GM18867 (cell line): ENCODE data around the gene NAT9.

Experiments used
- ATAC-seq: cut with Tn5 transposase; IDR thresholded peaks from one replicate; pipeline ENCODE4 v1.9.1; 2021; ENCODE audit warnings: mild to moderate bottlenecking, moderate library complexity; ENCODE audit not compliant: unreplicated experiment

The NAT9 gene

DNA sequence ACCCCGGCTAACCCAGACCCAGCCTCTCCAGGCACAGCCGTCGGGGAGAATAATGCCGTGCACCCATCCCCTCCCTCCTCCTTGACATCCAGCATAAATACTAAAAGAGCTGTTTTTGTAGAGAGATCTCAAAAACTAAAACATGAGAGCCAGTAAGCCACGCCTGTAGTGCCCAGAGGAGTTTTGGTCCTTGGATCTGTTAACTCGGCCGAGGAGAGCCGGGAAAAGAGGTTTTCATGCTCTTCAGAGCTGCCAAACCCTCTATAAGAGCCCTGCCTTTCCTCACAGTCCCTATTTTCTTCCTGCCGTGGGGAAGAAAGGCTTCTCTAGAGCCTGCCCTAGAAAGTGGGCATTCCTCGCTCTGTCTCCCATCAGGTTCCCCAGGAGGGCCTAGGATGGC is 30.2 kb upstream of the NAT9 start:
- no peak for ATAC-seq

DNA sequence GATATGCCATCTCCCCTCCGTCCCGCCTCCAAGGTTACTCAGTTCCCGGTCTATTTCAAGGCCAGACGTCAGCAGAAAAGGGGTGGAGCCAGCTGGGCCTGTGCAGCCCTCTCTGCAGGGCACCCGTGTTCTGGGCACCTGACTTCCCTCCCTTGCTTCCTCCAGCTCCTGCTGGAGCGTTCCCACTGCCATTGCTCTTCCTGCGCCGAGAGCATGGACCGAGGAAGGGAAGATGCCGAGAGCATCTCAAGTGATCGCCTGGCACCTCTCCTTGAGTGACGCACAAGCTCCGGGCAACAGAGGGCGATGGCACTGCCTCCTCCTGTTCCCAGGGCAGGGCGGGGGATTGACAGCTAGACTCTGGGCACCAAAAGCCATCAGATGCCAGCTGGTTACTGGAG is 29.4 kb upstream of the NAT9 start:
- ATAC-seq = no peak

DNA sequence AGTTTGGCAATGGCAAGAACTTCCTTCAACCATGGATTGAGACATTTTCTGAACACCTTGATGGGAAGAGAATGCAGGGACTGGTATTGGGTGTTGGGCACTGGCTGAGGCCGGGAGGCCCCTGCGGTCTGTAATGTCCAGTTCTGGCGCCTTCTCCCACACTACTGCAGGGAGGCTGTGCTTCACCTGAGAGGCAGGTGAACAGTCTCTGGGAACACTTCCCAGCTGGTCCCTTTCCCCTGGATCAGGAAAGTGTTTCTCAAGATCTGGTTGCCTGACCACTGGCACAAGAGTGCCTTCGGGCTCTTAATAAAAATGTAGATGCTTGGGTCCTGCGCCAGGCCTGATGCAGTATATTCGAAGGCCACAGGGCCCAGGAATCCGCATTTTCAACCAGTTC is 28.5 kb upstream of the NAT9 start:
- ATAC-seq = no peak

DNA sequence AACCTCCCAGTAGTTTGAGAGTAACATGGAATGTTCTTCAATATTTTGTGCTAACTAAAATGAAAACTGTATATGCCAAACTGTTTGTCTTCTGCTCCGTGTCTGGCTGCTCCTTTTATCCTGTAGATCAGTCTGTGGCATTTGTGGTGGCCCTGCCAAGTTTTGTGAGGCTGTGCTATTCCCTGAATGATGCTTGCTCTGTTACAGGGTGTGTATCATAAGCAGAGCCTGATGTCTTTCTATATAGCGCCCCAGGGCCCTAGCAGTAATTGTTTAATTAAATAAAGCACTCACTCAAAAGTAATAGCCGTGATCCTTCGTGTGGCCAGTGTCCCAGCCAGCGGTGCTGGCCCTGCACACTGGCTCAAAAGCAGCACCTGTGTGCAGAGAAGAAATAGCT is 27.8 kb upstream of the NAT9 start:
- ATAC-seq = no peak

DNA sequence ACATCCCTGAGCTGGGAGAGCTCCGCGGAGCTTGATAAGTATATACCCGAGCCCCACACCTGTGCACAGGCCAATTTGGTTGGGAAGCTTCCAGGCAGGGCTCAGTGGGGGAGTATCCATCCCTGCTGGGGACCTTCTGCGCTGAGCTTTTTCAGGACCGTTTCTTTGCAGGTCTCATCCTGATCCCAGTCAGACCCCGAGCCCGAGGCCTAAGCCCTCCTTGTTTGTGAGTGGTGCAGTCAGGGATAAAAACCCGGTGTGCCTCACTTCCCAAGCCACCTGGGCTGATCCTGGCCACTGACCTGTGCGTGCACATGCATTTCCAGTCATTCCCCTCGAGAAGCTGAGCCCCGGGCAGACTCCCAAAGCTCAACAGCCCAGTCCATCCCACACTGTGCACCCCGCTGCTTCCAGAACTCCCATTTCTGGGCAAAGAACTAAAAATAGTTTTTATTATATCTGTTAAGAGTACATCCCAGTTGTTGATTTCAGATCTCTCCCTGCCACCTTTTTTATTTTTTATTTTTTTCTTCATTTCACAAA is 27.3 kb upstream of the NAT9 start:
- no peak for ATAC-seq

DNA sequence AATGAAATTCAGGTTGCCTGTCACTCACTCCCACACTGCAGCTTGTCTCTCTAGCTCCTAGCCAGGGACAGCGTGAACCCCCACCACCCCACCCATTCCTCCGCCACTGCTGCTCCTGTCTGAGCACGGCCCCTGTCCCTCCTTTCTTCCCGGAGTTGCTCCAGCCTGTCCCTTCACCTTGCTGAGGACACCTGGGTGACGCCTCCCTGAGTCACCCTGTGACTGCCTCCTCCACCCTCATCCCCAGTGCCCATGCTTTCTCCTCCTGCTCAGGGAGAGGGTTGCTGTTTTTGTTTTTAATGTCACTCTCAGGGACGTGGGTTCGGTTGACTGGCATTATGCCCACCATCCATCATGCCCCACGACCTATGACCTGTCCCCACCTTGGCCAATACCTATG is 25.8 kb upstream of the NAT9 start:
- no peak for ATAC-seq

- no peak for ATAC-seq
Measured at GRCh38 chr17:74800531-74800930, 24.4 kb upstream of the NAT9 start.

DNA sequence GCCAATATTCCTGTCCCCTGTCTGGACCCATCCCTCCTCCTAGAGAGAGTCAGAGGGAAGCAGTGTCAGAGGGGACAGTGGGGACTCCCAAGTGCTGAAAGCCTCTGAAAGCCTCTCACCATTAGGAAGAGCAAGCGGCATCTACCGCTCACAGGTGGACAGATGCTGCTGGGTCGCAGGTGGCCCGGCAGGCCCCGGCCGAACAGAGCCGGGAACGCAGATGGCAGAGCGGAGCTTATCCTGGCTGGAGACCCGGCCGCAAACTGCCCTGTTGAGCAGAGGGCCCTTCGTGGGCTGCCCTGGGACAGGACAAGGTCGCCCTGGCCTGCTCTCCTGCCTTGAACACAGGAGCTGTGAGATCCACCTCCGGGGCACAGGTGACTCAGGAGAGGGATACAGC is 23.0 kb upstream of the NAT9 start:
- no peak for ATAC-seq

DNA sequence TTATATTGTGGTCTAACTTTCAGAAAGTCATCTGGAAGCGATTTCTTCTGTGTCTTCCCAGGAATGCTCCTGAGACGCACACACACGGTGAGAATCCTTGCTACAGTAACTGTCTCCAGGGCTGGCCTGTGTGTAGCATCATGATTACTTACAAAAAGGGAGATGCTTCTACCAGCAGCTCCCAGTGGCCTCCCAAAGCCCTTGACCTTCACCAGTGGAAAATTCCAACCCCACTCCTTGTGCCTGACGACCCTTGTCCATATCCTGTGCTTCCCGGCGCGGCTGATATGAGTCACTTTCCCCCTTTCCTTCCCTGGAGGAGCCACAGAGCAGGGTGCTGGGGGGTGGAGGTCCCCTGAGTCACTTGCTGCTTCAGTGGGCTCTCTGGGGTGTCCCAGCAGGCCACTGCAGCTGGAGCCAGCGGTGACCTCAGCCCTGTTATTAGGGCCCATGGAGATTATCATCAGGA is 22.1 kb upstream of the NAT9 start:
- ATAC-seq = no peak

GRCh38 chr17:74797824-74798223 is 21.7 kb upstream of the NAT9 start:
- no peak for ATAC-seq

- ATAC-seq = no peak
Measured at GRCh38 chr17:74796866-74797265, 20.7 kb upstream of the NAT9 start.

DNA sequence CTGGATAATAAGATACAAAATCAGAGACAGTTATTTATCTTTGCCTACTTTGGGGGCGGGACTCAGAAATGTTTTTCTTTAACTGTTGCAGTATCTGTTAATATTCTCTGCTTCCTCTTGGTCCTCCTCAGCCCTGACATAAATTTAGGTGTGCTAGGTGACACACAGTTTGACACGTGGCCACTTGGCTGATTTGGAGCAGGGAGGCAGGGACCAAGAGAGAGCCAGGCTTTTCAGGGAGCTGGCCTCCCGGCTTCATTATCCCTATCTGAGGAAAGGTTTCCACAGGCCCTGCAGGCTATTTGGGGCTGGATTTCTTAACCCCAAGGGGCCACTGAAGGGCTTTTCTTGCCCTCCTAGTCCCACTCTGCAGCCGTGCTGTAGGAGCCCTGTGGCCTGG is 20.1 kb upstream of the NAT9 start:
- no peak for ATAC-seq

GRCh38 chr17:74795327-74796020 is 19.3 kb upstream of the NAT9 start:
- ATAC-seq = no peak

- no peak for ATAC-seq
Measured at GRCh38 chr17:74792586-74793105, 16.5 kb upstream of the NAT9 start.

DNA sequence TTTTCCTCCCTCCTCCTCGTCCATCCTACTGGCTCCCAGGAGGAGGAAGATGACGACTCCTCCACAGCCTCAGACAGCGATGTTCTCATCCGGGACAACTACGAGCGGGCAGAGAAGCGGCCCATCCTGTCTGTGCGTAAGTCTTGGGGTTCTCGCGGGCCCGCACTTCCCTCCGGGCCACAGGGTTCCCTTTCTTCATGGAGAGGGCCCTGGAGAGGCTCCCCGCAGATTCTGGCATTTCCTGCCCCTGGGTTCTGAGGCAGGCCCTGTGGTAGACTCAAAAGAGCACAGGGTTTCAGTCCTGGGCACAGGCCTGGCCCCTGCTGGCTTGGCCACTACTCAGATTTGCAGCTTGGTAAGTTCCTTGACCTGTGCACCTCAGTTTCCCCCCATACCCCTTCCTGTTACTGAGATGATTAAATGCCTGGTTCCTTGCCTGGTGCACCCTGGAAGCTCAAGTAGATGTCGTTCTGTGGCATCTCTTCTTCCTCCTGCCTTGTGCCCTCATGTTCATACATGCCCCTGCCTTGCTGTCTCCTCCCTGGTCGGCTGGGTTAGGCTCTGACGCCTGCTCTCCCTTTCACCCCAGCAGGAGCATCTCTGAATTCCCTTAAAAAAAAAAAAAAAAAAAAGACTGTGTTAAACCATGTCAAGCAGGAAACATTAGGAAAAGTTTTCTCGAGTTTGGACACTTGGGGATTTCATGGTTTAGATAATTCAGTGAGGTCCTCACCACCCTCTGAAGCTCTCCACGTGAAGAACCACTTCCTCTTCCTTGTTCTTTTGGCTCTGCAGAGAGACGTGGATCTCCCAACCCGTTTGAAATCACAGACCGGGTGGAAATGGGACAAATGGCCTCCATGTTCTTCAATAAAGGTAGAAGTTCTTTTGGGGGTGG is 14.3 kb upstream of the NAT9 start:
- ATAC-seq = no peak

- no peak for ATAC-seq
Measured at GRCh38 chr17:74786431-74787055, 10.4 kb upstream of the NAT9 start.

GRCh38 chr17:74785981-74786360 is 9.8 kb upstream of the NAT9 start:
- no peak for ATAC-seq

- ATAC-seq = no peak
Measured at GRCh38 chr17:74785096-74785980, 9.2 kb upstream of the NAT9 start.

DNA sequence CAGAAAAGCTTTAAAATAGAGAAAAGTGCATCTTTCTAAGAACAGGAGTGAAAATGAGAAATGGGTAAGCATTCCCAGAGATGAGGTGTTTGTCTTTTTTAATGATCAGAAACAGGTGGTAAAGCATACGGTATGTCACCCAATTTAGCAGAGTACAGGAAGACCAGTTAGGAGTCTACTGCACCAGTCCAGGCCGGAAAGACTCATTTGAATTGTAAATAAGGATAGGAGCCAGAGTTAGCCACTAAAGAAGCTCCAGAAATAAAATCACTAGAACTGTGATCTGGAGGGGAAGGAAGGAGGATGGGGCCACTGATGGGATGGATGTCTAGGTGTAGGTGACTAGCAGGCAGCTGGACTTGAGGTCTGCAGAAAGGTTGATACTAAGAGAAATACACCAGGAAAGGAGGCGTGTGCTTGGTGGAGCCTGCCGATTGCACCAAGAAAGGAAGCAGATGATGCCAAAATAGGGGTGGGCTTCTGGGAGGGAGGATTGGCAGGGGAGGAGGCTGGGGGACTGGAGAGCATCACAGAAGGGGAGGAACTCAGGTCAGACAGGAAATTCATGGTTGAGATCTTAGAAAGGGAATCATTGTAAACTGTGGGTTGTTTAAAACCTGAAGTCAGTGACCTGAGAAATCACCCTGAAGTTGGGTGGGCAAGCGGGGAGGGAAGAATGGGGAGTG is 8.1 kb upstream of the NAT9 start:
- no peak for ATAC-seq

DNA sequence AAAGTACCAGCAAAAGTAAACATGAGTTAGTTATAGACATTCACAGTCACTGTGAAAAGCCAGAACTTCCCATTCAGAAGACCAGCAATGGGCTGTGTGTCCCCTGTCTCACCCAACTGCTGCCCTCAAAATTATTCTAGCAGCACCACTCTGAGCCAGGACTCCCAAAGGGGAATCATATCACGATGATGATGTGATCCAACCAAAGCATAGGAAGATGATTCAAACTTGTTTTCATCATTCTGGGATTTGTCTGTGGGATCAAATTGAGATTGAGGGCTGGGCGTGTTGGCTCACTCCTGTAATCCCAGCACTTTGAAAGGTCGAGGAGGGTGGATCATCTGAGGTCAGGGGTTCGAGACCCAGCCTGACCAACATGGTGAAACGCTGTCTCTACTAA is 6.4 kb upstream of the NAT9 start:
- ATAC-seq = no peak
